Measurements from ENCODE around the gene TMCC1.
A peak's percentile ranks its signal among the peaks of the same experiment; 100 is the strongest.
"Not testable (repeated sequence)": the region's sequence is repeated elsewhere in the genome, so short reads cannot be mapped to it uniquely, and the experiment has no call there.

TMCC1 gene

GRCh38 chr3:129697229-129697969 lies 196.1 kb downstream of the TMCC1 start:
- Mint-ChIP-seq H3K27me3 (ENCODE audit: low read depth) (no peaks in the 10 kb centered on the region), H3K36me3 (ENCODE audit: low read depth) (peaks cover 41% of the 10 kb centered on the region), H3K4me3 (no peak overlapping the region)

DNA sequence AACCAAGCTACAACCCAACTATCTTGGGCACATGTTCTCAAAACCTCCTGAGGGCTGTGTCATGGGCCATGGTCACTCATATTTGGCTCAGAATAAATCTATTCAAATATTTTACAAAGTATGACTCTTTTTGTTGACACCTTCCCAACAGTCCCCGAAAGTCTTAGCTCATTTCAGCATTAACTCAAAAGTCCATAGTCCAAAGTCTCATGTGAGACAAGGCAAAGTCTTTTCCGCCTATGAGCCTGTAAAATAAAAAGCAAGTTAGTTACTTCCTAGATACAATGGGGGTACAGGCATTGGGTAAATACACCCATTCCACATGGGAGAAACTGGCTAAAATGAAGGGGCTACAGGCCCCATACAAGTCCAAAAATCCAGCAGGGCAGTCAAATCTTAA lies 197.1 kb downstream of the TMCC1 start:
- Mint-ChIP-seq H3K9me3 (peaks cover 18% of the 10 kb centered on the region), H3K36me3 (ENCODE audit: low read depth) (peaks cover 41% of the 10 kb centered on the region)
- not testable (repeated sequence) for H3K4me1 Mint-ChIP-seq; H3K27ac Mint-ChIP-seq; H3K27me3 Mint-ChIP-seq (ENCODE audit: low read depth); H3K4me3 Mint-ChIP-seq

More at GRCh38 chr3:129697229-129697969, 196.1 kb downstream of the TMCC1 start:
- no peak for TF ChIP-seq CTCF (IDR thresholded peaks at IDR 0.05; ENCODE audit: unreplicated experiment in 3 of 3)
- Mint-ChIP-seq H3K27ac (no peak overlapping the region), H3K4me1 (no peaks in the 10 kb centered on the region), H3K9me3 (peaks cover 18% of the 10 kb centered on the region)

GRCh38 chr3:129695230-129695629 lies 198.3 kb downstream of the TMCC1 start:
- no peak overlapping the region for H3K4me3 Mint-ChIP-seq
- H3K27me3 Mint-ChIP-seq (ENCODE audit: low read depth), result no peaks in the 10 kb centered on the region
- no peak overlapping the region for H3K27ac Mint-ChIP-seq
- peaks cover 5% of the 10 kb centered on the region for H3K4me1 Mint-ChIP-seq
- H3K36me3 Mint-ChIP-seq (ENCODE audit: low read depth), result peaks cover 41% of the 10 kb centered on the region
- H3K9me3 Mint-ChIP-seq, result peaks cover 18% of the 10 kb centered on the region
- no peak for TF ChIP-seq CTCF (IDR thresholded peaks at IDR 0.05; ENCODE audit: unreplicated experiment in 3 of 3)

- no peak for TF ChIP-seq CTCF (IDR thresholded peaks at IDR 0.05; ENCODE audit: unreplicated experiment in 3 of 3)
- H3K4me1 Mint-ChIP-seq, result peaks cover 9% of the 10 kb centered on the region
- H3K9me3 Mint-ChIP-seq, result peaks cover 18% of the 10 kb centered on the region
- peak overlapping the region in 1 of 3 experiments; percentile 51 for H3K27ac Mint-ChIP-seq
- H3K27me3 Mint-ChIP-seq (ENCODE audit: low read depth), result no peaks in the 10 kb centered on the region
- peaks cover 41% of the 10 kb centered on the region for H3K36me3 Mint-ChIP-seq (ENCODE audit: low read depth)
- no peak overlapping the region for H3K4me3 Mint-ChIP-seq
Observed at GRCh38 chr3:129694228-129694627, 199.3 kb downstream of the TMCC1 start.

DNA sequence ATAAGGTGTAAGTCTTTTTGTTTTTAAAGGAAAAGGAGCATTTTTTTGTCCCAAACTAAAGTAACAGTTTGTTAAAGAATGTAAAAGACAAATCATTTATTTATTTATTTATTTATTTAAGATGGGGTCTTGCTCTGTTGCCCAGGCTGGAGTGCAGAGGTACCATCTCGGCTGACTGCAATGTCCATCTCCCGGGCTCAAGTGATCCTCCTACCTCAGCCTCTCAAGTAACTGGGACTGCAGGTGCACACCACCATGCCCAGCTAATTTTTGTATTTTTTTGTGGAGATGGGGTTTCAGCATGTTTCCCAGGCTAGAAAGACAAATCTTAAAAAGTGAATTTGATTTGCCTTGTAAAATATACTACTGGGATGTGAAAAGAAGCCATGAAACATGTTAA lies 200.8 kb downstream of the TMCC1 start:
- H3K27me3 Mint-ChIP-seq (ENCODE audit: low read depth), result no peaks in the 10 kb centered on the region
- peaks cover 36% of the 10 kb centered on the region for H3K36me3 Mint-ChIP-seq (ENCODE audit: low read depth)
- peaks cover 13% of the 10 kb centered on the region for H3K9me3 Mint-ChIP-seq
- no peak for TF ChIP-seq CTCF (IDR thresholded peaks at IDR 0.05; ENCODE audit: unreplicated experiment in 3 of 3)
- H3K27ac Mint-ChIP-seq, result no peak overlapping the region
- peaks cover 24% of the 10 kb centered on the region for H3K4me1 Mint-ChIP-seq
- H3K4me3 Mint-ChIP-seq, result no peak overlapping the region

DNA sequence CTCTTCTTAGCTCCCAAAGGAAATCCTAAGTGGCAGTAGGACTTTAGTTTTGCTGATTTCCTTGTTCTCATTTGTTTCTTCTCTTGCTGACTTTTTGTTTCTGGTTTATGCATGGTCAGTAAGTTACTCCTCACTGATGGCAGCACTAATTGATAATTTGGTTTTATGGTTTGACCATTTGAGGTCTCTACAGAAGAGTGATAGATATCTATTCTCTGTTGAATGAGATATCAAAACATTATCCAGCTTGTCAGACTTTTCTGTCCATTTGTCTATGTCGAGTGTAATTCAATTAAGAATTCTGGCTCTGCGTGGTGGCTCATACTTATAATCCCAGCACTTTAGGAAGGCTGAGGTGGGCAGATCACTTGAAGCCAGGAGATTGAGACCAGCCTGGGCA lies 202.5 kb downstream of the TMCC1 start:
- Mint-ChIP-seq H3K4me3 (no peak overlapping the region), H3K9me3 (peaks cover 6% of the 10 kb centered on the region), H3K36me3 (ENCODE audit: low read depth) (peaks cover 18% of the 10 kb centered on the region)

More for the DNA sequence above, 202.5 kb downstream of the TMCC1 start:
- TF ChIP-seq CTCF (IDR thresholded peaks at IDR 0.05; ENCODE audit: unreplicated experiment in 3 of 3), result no peak
- peaks cover 35% of the 10 kb centered on the region for H3K4me1 Mint-ChIP-seq
- no peaks in the 10 kb centered on the region for H3K27me3 Mint-ChIP-seq (ENCODE audit: low read depth)
- peak overlapping the region in 2 of 3 experiments; percentile 21 to 26 for H3K27ac Mint-ChIP-seq

Measured in nephron (organoid).